Neutrophil (primary cell): ENCODE results near the gene ILDR2.

Experiments
- H3K27ac ChIP-seq: fragments of 200-600 bp; sonication (generic); 2 replicates; pipeline ENCODE4 v1.5.1; 2016; ENCODE audit warnings: mild to moderate bottlenecking, moderate library complexity
- H3K27me3 ChIP-seq: fragments of 200-600 bp; sonication (generic); 2 replicates; pipeline ENCODE4 v1.6.0; 2016; ENCODE audit warnings: mild to moderate bottlenecking
- H3K36me3 ChIP-seq: fragments of 200-600 bp; sonication (generic); 2 replicates; pipeline ENCODE4 v1.5.1; 2017
- H3K4me1 ChIP-seq, 2 experiments: fragments of 200-600 bp in 1 of 2; sonication (generic) in 1 of 2; 1 replicate in 1 of 2; 2 replicates in 1 of 2; pipeline versions ENCODE4 v1.5.1 to v1.6.1; 2013 to 2016; ENCODE audit warnings: low read depth in 1 of 2, low read length in 1 of 2, mild to moderate bottlenecking in 1 of 2, moderate library complexity in 1 of 2; ENCODE audit not compliant: control insufficient read depth in 1 of 2, insufficient read depth in 1 of 2
- H3K4me3 ChIP-seq, 2 experiments: fragments of 200-600 bp in 1 of 2; sonication (generic) in 1 of 2; 1 replicate in 1 of 2; 2 replicates in 1 of 2; pipeline ENCODE4 v1.5.1; 2013 to 2016; ENCODE audit warnings: low read depth in 1 of 2, low read length in 1 of 2, mild to moderate bottlenecking in 1 of 2, moderate library complexity in 1 of 2
- H3K9me3 ChIP-seq: fragments of 200-600 bp; sonication (generic); 2 replicates; pipeline ENCODE4 v1.5.1; 2016
- TF ChIP-seq, protein P1 (sequence below): fragments of 200-600 bp; sonication (generic); IDR thresholded peaks from 2 replicates; pipeline ENCODE4 v1.5.1; 2016; ENCODE audit warnings: antibody characterized with exemption

The ILDR2 gene

DNA sequence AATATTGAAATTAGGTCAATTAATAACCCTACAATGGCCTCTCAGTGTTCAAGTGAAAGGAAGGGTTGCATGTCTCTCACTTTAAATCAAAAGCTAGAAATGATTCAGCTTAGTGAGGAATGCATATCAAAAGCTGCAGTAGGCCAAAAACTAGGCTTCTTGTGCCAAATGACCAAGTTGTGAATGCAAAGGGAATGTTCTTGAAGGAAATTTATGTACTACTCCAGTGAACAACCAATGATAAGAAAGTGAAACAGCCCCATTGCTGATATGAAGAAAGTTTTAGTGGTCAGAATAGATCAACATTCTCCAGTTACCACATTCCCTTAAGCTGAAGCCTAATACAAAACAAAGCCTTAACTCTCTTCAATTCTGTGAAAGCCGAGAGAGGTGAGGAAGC, 23.7 kb upstream of the ILDR2 start:
- H3K27ac ChIP-seq: no peak overlapping the region
- TF ChIP-seq, protein P1, sequence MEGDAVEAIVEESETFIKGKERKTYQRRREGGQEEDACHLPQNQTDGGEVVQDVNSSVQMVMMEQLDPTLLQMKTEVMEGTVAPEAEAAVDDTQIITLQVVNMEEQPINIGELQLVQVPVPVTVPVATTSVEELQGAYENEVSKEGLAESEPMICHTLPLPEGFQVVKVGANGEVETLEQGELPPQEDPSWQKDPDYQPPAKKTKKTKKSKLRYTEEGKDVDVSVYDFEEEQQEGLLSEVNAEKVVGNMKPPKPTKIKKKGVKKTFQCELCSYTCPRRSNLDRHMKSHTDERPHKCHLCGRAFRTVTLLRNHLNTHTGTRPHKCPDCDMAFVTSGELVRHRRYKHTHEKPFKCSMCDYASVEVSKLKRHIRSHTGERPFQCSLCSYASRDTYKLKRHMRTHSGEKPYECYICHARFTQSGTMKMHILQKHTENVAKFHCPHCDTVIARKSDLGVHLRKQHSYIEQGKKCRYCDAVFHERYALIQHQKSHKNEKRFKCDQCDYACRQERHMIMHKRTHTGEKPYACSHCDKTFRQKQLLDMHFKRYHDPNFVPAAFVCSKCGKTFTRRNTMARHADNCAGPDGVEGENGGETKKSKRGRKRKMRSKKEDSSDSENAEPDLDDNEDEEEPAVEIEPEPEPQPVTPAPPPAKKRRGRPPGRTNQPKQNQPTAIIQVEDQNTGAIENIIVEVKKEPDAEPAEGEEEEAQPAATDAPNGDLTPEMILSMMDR: no peak
- no peaks in the 10 kb centered on the region for H3K36me3 ChIP-seq
- H3K4me3 ChIP-seq: no peak overlapping the region
- H3K27me3 ChIP-seq: no peaks in the 10 kb centered on the region
- H3K4me1 ChIP-seq: no peaks in the 10 kb centered on the region
- H3K9me3 ChIP-seq: no peaks in the 10 kb centered on the region

DNA sequence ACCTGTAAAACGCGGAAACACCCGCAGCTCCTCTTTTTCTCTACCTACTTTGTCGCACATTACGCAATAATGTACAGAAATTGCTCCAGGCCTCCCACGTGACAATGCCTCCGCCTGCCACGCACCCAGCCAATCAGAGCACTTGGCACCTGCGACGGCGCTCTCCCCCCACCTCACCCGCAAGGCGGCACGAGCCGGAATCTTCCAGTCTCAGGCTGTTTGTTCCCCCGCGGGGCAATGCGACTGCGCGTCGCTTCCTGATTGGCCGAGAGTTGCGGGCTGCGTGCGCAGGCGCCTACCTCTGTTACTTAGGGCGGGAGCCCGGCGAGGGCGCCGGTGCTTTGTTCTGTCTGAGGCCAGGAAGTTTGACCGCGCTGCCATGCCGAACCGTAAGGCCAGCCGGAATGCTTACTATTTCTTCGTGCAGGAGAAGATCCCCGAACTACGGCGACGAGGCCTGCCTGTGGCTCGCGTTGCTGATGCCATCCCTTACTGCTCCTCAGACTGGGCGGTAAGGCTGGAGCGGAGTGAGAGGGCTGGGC, 13.7 kb upstream of the ILDR2 start, which contains the start of gene MAEL:
Gene MAEL (plus strand): TSS at position 307 of the 542 bp plus-strand sequence. CDS start 73 bp downstream, at position 380.
- Histone ChIP-seq H3K4me1 (no peaks in the 10 kb centered on the region), H3K36me3 (no peaks in the 10 kb centered on the region), H3K9me3 (no peaks in the 10 kb centered on the region), H3K27me3 (peaks cover 4% of the 10 kb centered on the region), H3K27ac (no peak within 1 kb of the TSS), H3K4me3 (no peak within 1 kb of the TSS)
- TF ChIP-seq, protein P1: no peak

DNA sequence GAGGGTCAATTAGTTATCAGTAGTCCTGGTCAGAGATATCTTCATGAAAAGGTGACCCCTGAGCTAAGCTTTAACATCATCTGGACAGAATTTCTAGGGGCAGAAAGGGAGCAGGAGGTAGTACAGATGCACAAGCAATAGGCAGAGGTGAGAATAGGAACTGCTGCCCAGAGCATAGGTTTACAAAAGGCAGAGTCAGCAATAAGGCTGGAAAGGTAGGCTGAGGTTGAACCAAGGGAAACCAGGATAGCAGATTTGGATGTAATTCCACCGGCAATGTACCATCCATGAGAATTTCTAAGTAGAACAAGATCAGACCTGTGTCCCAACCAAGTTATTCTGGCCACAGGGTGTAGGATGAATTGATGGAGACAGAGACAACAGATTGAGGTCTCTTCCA, 6.2 kb upstream of the ILDR2 start:
- no peak overlapping the region for H3K27ac ChIP-seq
- no peaks in the 10 kb centered on the region for H3K4me1 ChIP-seq
- H3K4me3 ChIP-seq: no peak overlapping the region
- no peaks in the 10 kb centered on the region for H3K9me3 ChIP-seq
- TF ChIP-seq, protein P1: no peak
- peaks cover 44% of the 10 kb centered on the region for H3K27me3 ChIP-seq
- no peaks in the 10 kb centered on the region for H3K36me3 ChIP-seq

DNA sequence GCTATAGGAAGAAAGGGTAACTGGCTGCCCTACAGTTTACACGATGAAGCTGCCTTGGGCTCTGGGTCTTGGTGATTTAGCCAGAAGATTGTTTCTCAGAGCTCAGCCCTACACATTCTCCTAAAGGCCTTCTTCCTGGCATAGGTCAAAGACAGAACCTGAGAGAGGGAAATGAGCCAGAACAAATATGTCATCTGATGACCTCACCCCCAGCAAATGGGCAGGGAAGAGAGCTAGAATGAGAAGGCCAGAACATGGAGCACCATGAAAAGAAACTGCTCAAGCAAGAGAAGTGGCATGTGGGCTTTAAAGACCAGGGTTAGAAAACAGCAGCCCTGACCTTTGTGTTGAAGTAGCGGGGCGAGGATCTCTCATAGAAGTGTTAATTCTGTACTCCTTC, 5.5 kb upstream of the ILDR2 start:
- peaks cover 51% of the 10 kb centered on the region for H3K27me3 ChIP-seq
- no peak overlapping the region for H3K27ac ChIP-seq
- no peaks in the 10 kb centered on the region for H3K9me3 ChIP-seq
- H3K4me1 ChIP-seq: peaks cover 1 to 2% of the 10 kb centered on the region in 2 experiments
- no peak overlapping the region for H3K4me3 ChIP-seq
- TF ChIP-seq, protein P1: no peak
- no peaks in the 10 kb centered on the region for H3K36me3 ChIP-seq

DNA sequence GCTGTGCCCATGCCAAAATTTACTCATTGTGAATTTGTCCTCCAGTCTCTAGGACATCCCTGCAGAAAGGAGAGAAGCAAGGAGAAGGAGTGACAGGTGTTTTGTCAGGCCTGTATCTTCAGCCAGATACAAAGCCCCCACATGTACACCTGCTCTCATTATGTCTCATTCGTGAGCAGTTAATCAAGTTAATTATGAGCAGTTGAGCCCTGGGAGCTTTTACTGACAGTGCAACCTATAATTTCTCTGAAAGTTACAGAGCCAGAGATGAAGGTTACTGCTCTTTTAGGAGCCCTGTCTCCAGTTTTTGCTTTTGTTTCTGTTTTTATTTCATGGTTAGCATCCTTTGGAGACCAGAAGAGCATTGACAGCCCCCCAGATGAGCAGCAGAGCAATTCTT, 5.0 kb upstream of the ILDR2 start:
- Histone ChIP-seq H3K27ac (no peak overlapping the region), H3K9me3 (no peaks in the 10 kb centered on the region), H3K36me3 (no peaks in the 10 kb centered on the region), H3K27me3 (peaks cover 56% of the 10 kb centered on the region), H3K4me1 (peaks cover 5 to 6% of the 10 kb centered on the region in 2 experiments), H3K4me3 (no peak overlapping the region)
- TF ChIP-seq, protein P1: no peak
